ENCODE data around the gene CHD3.

The CHD3 gene

DNA sequence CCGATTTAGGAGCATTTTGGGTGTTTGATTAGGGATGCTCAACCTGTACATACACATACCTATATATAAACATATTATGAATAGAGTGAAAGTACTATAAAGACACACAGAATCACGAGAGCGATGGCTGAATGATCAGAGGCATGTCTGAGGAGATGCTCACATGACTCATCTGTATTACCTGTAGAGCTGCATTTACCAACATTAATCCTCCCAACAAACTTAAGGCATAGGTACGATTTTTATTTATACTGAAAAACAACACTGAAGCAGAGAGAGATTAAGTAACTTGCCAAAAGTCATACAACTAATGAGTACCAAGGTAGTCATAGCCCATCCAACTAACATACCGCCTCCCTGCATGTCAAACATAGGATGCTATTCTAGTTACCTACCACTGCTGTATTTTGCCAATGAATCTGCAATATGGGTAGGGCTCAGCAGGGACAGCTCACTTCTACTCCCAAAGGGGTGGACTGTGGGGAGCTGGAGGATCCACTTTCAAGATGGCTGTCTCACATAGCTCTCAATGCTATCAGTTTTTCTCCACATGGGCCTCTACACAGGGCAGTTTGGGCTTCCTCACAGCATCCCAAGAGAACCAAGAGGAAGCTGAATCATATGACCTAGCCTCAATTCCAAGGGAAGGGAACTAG lies 23.5 kb upstream of the CHD3 start:
- DNase-seq (ENCODE audit: low spot score), result no peak

DNA sequence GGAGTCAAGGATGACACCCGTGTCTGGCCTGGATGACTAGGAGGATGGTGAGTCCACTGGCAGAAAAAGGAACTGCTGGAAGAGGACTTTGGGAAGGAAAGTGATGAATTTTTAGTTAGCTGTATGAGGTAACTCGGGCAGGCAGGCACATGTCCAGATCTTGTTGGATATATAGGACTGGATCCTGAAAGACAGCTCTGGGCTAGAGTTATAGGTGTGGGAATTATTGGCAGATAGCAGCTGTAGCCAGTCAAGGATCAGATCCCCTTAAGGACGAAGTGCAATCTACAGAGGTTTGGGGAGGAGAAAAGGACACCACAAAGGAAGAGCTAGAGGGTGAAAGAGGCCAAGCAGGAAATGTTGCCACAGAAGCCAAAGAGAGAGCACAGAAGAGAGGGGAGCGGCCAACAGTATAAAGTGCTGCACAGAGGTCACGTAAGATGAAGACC lies 20.7 kb upstream of the CHD3 start:
- DNase-seq (ENCODE audit: low spot score), result no peak

DNA sequence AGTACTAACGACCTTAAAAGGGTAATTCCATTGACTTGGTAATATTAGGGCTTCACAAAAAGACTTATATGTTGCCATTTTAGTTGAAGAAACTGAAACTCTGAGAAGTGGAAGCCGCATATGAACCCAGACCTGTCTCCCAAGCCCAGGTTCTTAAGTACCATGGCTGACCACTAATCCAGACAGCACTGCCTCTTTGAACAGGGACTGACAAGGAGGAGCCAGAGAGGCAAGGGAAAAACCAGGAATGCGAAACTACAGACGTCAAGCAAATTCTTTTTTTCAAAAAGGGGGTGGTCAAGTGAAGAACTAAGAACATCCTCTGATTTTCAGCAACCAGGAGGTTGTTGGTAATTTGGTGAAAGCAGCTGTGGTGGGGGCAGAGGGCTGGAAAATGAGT lies 15.5 kb upstream of the CHD3 start:
- DNase-seq (ENCODE audit: low spot score), result no peak

DNA sequence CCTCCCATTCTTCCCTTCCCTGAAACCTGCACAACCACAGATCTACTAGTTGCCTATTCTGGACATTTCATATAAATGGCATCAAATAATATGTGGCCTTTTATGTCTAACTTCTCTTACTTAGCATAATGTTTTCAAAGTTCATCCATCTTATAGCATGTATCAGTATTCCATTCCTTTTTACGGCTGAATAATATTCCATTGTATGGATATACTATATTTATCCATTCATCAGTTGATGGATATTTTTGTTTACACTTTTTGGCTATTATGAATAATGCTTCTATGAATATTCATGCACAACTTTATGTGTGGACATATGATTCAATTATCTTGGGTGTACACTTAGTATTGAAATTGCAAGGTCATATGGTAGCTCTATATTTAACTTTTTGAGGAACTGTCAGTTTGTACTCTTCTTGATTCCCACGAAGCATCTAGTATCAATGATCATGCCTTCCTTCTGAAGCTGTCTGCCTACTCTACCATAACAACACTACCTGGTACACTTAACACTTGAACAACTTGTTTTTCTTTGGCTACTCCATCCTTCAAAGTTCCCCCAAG lies 12.7 kb upstream of the CHD3 start:
- DNase-seq (ENCODE audit: low spot score), result no peak

DNA sequence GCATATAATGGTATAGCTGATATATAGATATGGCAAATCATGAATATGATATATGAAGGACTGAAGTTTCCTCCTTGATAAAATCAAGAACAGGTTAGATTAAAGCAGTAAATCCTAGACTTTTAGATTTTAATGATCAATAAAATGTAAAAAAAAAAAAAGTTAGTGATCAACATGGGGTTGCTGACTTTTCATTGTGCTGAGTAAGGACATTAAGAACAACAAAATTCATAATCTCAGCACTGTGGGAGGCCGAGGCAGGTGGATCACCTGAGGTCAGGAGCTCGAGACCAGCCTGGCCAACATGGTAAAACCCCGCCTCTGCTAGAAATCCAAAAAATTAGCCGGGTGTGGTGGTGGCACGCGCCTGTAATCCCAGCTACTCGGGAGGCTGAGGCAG lies 10.4 kb upstream of the CHD3 start:
- no peak for DNase-seq (ENCODE audit: low spot score)

DNA sequence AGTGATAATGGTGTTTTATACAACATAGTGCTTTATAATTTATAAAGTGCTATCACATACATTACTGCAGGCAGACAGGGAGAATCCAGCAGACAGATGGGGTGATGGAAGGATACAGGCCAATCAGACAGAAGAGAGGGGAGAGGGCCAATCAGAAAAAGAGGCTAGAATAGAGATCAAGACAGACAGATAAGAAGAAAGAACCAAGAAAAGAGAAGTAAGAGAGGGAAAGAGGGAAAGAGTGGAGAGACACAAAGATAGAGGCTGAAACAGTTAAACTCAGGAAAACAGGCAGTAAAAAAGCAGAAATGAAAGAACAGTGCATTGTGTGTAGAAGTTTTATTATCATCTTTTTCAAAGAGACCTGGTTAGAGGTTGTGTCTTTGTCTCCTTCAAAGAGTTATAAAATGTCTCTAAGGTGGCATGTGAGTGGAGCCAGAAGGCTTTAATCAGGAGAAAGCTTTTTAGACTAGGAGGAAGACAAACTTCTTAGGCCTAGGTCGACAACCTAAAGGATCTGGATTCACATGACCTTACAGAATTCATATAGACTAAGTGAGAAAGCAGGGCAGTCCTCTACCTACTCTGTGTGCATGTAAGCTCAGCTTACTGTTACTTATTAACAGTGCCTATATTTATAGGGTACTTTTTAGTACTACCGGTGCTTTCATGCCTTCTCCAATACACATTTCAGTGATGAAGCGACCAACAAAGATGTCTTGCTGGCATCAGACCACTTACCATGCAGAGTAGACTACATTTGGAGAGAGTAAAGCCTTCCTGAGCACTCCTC lies 8.3 kb upstream of the CHD3 start:
- no peak for DNase-seq (ENCODE audit: low spot score)

DNA sequence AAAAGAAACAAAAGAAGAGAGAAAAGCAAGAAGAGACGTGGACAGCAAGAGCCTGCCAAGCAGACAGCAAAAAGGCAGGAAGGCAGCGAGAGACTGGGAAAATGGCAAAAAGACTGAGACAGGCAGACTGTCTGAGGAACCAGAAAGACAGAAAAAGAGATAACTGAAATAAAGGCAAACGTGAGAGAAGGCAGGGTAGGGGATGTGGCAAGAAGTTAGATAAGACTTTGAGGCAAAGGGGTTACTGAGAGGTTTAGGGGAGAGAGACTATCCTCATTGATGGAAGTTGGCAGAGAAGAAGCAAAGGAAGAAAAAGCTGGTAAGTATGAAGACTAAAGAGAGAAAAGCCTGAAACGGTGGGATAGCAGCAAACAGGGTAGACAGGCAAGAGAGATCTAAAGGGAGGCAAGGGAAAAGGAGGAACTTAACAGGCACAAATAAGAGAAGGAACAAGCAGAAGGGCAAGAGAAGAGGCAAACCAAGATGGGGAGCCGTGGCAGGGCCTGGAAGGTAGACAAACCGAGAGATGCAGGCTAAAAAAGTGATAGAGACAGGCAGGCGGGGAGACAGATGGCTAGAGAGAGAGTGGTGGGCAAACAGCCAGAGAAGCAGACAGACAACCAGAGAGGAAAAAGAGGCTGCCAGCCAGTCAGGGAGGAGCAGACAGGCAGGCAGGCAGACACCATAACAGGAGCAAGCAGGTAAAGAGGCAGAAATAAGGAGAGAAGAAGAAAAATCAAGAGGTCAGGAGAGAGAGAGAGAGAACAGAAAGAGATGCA lies 7.1 kb upstream of the CHD3 start:
- peak; percentile 15 for DNase-seq (ENCODE audit: low spot score)

DNA sequence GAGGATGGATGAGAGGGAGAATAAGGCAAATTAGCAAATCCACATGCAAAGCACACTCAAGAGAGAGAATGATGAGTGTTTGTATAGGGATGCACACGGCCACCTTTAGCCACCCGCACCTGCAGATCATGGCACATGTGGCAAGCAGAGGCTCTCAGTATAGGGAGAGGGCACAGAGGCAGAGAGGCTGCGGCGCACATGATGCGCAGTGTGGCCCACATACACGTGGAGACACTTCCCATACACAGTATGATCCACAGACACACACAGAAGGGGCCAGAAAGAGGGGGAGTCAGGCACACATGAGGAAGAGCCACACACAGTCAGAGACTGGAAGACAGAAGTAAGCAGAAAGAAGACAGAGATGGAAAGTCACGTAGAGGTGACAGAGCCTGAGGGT lies 6.5 kb upstream of the CHD3 start:
- no peak for DNase-seq (ENCODE audit: low spot score)

DNA sequence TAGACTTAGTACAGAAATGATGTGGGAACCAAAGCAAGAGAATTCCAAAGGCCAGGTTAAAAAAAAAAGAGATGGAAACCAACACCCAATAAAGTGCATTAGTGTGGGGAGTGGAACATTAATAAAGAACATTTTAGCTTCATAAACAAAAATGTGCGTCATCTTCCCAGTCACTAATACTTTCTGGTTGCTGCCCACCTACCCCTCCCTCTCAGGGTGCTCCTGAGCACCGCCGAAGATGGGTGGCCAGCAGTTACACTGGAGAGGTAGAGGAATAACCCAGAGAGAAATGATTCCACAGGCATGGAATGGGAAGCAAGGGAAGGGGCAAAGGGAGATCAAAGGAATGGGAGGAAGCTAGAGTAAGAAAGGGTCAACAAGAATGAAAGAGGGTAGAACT lies 6.0 kb upstream of the CHD3 start:
- no peak for DNase-seq (ENCODE audit: low spot score)

DNA sequence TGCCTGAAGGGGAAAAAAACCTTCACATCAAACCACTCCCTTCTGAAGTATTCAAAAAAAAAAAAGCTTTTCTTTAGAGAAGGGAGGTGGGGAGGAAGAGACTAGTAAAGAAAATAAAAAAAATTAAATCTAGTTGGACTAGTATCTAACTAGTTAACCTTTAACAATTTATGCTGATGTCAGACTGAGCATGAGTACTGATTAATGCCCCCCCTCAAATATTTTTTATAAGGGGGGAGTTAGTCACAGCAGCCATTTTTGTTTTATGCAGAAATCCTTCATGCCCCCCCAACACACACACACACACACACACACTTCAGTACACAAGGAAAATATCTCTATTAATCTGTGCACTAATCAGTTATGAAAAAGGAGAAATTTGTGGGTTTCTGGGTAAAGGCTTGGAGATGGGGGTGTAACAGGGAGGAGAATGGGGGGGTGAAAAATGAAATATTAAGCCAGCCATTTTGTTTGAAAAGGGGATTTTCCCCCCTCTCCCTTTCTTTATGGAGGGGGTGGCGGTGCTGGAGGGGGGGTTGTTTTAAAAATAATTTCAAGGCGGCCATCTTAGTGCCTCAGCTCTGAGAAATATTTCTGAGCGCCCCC lies 4.7 kb upstream of the CHD3 start:
- DNase-seq (ENCODE audit: low spot score), result no peak

DNA sequence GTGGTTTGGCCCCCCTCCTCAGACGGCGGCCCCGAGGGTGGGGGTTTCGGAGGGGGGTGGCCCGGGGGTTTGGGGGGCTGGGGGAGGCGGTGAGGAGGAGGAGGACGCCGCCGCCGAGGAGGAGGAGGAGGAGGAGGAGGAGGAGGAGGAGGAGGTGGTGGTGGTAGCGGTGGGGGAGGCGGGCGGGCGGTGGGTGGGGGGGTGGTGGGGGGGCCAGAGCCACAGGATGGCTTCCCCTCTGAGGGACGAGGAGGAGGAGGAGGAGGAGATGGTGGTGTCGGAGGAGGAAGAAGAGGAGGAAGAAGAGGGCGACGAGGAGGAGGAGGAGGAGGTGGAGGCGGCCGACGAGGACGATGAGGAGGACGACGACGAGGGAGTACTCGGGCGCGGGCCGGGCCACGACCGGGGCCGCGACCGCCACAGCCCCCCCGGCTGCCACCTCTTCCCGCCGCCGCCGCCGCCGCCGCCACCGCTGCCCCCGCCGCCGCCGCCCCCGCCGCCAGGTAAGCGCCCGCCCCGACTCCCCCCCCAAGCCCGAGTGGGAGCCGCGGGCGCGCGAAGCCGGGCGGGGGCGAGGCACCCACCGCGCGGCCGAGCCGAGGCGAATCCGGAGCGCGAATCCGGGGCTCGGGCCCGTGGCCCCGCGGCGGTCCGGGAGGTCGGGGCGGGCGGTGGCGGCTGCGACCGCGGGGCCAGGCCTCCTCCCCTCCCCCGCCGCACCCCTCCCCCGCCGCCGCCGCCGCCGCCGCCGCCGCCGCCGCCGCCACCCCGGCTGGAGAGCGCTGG lies 3.8 kb upstream of the CHD3 start:
- DNase-seq (ENCODE audit: low spot score), result no peak

DNA sequence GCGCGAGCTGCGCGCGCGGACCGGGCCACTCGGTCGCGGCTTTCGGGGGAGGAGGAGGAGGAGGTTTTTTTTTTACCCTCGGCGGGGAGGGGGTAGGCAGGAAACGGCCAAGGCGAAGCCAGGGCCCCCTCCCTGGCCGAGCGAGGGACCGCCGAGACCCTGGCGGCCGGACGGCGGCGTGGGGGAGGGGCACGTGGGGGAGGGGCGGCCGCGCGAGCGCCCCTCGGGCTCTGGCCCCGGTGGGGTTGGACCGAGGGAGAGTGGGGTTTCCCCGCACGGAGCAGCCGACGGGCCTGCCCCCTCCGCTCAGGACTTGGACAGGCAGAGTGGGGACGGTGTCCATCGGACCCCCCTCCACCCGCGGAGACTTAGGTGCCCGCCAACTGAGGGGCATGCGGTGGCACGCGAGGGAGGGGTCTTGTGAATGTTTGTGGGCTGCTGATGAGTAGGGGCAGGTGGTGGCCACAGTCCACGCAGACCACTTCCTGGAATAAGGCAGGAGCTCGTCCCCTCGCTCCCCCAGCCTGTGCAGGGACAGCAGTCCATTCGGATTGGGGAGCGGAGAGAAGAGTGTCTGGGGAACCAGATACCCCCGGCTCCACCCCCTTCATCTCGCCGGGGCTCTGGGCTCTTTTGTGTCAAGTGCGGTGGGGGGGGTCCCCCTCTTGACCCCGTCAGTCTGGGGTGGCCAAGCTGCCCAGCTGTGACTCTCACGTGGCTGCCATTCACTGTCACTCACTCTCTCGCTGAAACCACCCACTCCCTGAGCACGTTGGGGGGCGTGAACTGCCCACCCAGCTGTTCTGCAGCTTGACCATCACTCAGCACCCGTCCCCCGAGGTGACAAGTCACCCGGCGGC lies 3.0 kb upstream of the CHD3 start:
- DNase-seq (ENCODE audit: low spot score), result peak; percentile 20

DNA sequence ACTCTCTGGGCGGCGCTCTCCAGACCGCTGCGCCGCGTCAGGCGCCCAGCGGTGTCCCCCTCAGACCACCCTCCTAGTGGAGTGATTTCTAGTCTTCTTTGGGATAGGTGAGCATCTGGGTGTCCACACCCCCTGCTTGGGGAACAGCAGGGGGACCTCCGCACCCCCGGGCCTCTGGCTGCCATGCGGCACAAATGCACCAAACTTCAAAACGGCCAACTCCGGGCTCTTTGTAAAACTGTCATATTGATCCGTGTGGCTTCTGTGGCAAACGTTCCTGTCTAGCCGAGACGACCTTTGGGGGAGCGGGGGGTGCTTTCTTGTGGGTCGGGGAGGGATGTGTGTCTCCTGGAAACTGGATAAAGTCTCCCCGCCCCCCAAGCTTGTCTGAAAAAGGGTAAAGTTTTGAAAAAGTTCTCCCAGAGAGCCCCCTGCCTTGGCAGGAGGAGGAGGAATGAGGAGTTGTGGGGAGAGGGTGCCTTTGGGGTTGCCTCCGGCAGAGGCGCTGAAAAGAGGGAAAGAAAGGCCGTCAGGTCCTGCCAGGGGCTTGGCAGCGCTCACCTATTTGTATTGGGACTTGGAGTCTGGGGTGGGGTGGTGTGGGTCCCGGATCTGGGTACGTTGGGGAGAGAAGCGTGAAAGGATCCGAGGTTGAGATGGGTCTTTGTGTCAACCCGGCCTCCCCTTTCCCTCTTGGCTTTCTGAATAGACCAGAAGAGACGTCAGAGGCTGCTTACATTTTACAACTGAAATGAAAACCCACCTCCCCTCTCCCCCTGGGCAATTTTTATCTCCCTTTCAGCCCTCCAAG lies 2.2 kb upstream of the CHD3 start:
- DNase-seq (ENCODE audit: low spot score), result no peak

DNA sequence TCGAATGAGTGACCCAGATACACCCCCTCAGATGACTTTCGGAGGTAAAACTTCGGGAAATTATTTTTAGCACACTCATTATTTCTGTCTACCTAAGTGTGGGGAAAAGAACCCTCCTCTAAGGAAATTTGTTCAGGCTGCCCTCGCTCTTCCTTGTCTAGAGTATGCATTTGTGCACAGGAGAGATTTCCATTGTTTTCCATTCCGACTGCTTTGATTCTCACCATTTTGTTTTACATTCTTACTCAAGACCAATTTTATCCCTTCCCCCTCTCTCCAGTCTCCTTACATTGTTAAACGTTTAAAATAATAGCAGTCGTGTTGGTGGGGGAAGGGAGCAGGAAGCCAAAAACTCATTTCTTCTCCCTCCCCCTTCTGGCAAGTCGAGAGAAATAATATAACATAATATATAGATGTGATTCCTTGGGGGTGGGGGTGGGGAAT lies 1.5 kb upstream of the CHD3 start:
- DNase-seq (ENCODE audit: low spot score), result peak; percentile 24

DNA sequence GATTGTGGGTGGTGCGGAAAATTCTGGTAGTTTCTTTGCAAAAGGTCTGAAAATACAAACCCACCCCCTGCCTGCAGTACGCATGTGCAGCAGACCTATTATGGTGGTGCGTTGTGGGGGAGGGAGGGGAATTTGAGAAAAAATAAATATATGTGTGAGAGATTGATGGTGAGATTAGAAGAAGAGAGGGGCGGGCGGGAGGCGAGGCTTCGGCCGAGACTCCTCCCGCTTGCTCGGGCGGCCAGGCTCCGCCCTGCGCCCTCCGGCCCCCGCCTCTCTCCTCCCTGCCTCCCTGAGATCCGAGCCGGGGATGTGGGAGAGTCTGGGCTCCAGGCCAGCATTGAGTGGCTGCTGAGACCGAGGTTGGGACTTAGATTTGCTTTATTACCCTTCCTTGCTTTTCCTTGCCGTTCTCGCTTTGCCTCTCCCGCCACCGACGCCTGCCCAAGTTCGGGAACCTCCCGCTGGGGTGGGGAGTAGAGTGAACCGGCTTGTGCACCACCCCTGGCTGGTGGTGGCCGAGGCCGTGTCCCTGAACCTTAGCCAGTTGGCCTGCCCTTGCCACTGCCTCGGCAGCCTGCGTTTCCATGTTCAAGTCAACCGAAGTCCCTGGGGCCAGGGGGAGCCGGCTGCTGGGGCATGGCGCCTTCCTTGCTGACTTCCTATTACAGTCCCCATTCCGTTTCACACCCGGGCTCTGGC lies 956 bp upstream of the CHD3 start:
- DNase-seq (ENCODE audit: low spot score), result peak; percentile 94

DNA sequence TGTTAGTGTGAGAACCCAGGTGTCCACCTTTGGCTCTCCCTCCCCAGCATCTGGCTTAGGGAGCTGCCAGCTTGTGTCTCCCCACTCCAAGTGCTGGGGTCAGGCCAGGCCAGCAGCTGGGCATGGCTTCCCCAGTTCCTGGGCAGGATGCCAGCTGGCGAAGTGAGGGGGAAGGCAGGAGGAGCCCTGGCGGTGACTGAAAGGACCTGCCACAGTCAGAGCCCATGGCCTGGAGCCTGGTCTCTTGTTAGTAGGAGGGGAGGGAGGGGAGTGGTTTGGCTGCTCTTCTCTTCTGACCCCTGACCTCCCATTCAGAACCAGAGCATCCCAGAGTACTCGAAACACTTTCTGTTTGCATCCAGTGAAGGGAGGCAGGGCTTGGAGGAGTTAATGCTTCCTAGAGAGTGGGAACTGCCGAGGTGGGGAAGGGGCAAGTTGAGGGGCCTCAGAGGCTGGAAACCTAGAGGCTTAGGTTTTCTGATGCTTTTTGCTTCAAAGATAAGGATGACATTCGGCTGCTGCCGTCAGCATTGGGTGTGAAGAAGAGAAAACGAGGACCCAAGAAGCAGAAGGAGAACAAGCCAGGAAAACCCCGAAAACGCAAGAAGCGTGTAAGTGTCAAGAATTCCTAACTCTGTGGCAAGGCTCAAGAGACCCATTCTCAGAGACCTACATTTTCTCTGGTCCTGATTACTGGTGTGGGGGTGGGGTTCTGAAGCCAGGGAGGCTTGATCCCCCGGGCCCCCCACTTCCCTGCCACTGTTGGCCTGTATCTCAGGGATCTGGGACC lies 772 bp downstream of the CHD3 start:
- peak; percentile 99 for DNase-seq (ENCODE audit: low spot score)

DNA sequence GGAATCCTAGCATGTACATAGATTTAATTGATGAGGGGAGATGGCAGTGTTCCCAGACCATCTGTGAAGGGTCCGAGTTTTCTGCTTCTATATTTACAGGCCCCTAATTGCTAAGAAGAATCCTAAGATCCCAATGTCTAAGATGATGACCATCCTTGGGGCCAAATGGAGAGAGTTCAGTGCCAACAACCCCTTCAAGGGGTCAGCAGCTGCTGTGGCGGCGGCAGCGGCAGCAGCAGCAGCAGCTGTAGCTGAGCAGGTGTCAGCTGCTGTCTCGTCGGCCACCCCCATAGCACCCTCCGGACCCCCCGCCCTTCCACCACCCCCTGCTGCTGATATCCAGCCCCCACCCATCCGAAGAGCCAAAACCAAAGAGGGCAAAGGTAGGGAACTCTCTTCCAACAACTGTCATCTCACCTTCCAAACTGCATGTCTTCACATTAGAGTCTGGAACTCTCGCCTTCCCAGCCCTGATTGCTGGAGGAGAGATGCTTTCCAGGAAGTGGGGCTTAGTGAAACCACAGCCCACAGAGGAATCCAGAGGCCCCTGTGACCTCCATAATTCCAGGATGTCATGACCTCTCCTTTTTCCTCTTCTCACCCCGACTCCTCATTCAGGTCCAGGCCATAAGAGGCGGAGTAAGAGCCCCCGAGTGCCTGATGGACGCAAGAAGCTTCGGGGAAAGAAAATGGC lies 4.7 kb downstream of the CHD3 start:
- no peak for DNase-seq (ENCODE audit: low spot score)
